Peyer's patch (tissue), 4 donors: Measurements from ENCODE around the gene ETV4.

Source experiments
- POLR2A ChIP-seq, 2 donors: fragments of 450-650 bp; IDR thresholded peaks; one replicate each; pipeline ENCODE4 v1.5.1; 2017; ENCODE audit warnings: antibody characterized with exemption in 2 of 2, mild to moderate bottlenecking in 2 of 2, moderate library complexity in 2 of 2
- TF ChIP-seq, protein P1 (sequence below), 6 experiments: fragments of 450-650 bp in 4 of 6; fragments of 200-600 bp in 2 of 6; sonication (generic) in 1 of 6; IDR thresholded peaks; one replicate each; pipeline ENCODE4 v1.5.1; 2017 to 2019; ENCODE audit warnings: antibody characterized with exemption in 6 of 6, mild to moderate bottlenecking in 3 of 6, moderate library complexity in 1 of 6

DNA sequence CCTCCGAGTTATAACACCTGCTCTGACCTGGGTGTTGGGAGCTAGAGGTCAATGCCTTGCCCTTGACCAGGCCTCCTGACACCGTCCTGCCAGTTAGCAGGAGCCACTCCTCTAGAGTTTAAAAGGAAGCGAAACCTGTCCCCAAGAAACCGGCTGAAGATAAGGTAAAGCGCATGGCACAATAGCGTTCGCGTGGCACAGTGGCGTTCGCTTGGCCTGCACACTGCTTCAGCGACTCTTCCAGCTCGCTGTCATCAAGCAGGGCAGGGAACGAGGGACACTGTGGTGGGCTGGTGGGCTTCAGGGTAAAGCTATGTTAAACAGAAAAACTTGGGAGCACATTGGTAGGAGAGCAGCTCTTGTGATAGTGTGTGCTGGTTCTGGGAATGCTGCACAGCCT lies 28.2 kb upstream of the ETV4 start:
- TF ChIP-seq, protein P1, sequence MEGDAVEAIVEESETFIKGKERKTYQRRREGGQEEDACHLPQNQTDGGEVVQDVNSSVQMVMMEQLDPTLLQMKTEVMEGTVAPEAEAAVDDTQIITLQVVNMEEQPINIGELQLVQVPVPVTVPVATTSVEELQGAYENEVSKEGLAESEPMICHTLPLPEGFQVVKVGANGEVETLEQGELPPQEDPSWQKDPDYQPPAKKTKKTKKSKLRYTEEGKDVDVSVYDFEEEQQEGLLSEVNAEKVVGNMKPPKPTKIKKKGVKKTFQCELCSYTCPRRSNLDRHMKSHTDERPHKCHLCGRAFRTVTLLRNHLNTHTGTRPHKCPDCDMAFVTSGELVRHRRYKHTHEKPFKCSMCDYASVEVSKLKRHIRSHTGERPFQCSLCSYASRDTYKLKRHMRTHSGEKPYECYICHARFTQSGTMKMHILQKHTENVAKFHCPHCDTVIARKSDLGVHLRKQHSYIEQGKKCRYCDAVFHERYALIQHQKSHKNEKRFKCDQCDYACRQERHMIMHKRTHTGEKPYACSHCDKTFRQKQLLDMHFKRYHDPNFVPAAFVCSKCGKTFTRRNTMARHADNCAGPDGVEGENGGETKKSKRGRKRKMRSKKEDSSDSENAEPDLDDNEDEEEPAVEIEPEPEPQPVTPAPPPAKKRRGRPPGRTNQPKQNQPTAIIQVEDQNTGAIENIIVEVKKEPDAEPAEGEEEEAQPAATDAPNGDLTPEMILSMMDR (IDR thresholded peaks at IDR 0.05): no peak
- no peak for TF ChIP-seq POLR2A (IDR thresholded peaks at IDR 0.05)
